ENCODE data around the gene FOXRED2. TPM values are rescaled to one million over a fixed set of nuclear protein-coding genes. Genes with fewer than 3 reads are reported as not detected.

The FOXRED2 gene
- total RNA-seq, 1 experiment from 2014 or later, result 42.4 TPM

DNA sequence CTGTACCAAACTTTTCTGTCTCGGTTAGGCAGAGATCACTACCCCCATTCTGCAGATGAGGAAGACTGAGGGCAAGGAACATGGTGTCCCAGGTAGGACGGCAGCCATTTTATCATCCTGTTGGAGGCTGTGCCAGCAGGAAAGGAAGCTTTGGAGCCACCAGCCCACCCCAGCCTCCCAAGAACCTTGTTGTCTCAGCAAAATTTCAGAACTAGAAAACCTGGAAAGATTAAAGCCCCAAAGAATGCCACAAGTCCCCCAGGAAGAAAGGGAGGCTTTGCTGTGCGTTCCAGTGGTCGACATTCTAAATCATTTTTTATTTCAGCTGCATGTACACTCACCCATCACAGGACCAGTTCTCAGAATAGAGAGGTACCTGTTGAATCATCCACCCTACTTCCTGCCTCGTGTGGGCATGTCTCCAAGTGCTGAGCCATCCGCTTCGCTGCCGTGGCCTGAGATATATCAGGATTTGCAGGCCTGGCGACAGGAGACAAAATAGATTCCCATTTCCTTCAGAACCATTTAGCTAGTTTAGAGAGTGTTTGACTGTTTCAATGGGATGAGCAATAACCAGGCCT lies 35.1 kb upstream of the FOXRED2 start:
- H3K79me2 ChIP-seq (ENCODE audit: low read depth), result no peaks in the 10 kb centered on the region
- H3K4me2 ChIP-seq, result peak overlapping the region; percentile 75
- H3K9me3 ChIP-seq (ENCODE audit: insufficient read depth, low read depth), result no peaks in the 10 kb centered on the region
- no peak for TF ChIP-seq EZH2 (IDR thresholded peaks at IDR 0.05; ENCODE audit: low read depth)
- TF ChIP-seq, protein P1, sequence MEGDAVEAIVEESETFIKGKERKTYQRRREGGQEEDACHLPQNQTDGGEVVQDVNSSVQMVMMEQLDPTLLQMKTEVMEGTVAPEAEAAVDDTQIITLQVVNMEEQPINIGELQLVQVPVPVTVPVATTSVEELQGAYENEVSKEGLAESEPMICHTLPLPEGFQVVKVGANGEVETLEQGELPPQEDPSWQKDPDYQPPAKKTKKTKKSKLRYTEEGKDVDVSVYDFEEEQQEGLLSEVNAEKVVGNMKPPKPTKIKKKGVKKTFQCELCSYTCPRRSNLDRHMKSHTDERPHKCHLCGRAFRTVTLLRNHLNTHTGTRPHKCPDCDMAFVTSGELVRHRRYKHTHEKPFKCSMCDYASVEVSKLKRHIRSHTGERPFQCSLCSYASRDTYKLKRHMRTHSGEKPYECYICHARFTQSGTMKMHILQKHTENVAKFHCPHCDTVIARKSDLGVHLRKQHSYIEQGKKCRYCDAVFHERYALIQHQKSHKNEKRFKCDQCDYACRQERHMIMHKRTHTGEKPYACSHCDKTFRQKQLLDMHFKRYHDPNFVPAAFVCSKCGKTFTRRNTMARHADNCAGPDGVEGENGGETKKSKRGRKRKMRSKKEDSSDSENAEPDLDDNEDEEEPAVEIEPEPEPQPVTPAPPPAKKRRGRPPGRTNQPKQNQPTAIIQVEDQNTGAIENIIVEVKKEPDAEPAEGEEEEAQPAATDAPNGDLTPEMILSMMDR (conservative IDR thresholded peaks at IDR 0.05), result no peak
- ChIA-PET POLR2A (ENCODE audit: unreplicated experiment) (interaction anchor here (0.6 to 1.1 kb wide), 2 partner anchors 12 kb away, joined by 7 to 8 read pairs; partner anchors contain the start of gene EIF3D), CTCF (interaction anchor here (0.9 to 1.7 kb wide), 3 partner anchors 11 to 436 kb away, joined by 5 to 10 read pairs (median 10); partner anchors contain the start of gene EIF3D)
- BruUV-seq (replicated peaks), result TSS peak; percentile 92
- H4K20me1 ChIP-seq (ENCODE audit: insufficient read depth), result no peaks in the 10 kb centered on the region
- intact Hi-C loops (cut with micrococcal nuclease; ENCODE audit: unreplicated experiment), result loop anchor here (1.0 kb wide), 1 partner anchor 13 kb away; the partner anchor contains the start of gene EIF3D
- no peaks in the 10 kb centered on the region for H3K27me3 ChIP-seq (ENCODE audit: insufficient read depth, low read depth)
- H3K9me2 ChIP-seq (ENCODE audit: insufficient read depth), result no peaks in the 10 kb centered on the region
- H3K36me3 ChIP-seq (ENCODE audit: low read depth), result no peaks in the 10 kb centered on the region
- H3K27ac ChIP-seq, result peak overlapping the region; percentile 88
- peak overlapping the region; percentile 30; the same call in 1 of the 2 replicates for H3K4me3 ChIP-seq
- H3F3A ChIP-seq (ENCODE audit: insufficient read depth, low read depth), result peaks cover 44% of the 10 kb centered on the region
- H2AFZ ChIP-seq, result peak overlapping the region; percentile 73
- DNase-seq, result peak; percentile 82 to 90
- H3K4me1 ChIP-seq (replicated peaks; ENCODE audit: insufficient read depth), result peaks cover 32% of the 10 kb centered on the region

DNA sequence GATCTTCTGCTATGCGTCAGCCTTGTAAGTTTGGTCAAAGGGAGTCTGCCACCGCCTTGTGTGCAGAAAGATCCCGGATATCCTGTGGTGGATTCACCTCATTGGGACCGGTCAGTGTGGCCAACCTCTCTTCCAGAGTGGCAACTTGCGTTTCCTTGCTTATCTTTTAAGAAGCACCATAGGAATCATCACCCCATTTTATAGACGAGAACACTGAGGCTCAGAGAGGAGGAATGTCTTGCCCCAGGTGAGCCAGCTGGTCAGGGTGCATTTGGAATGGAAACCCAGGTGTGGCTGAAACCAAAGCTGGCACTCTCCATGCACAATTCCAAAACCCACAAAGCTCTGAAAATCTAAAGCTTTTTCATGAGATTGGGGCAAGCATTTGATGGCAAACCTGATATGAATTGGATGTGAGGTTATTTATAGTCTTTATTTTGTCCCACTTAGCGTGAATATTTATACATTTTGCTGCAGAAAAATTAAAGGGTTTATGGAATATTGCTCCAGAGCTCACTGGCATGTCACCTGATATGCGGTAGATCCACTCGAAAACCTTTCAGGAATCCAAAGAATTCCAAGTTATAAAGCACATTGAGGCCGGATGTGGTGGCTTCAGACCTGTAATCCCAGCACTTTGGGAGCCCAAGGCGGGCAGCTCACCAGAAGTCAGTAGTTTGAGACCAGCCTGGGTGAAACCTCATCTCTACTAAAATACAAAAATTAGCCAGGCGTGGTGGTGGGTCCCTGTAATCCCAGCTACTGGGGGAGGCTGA lies 34.2 kb upstream of the FOXRED2 start:
- no peak for TF ChIP-seq EZH2 (IDR thresholded peaks at IDR 0.05; ENCODE audit: low read depth)
- TF ChIP-seq, protein P1 (conservative IDR thresholded peaks at IDR 0.05), result no peak
- peaks cover 39% of the 10 kb centered on the region for H3F3A ChIP-seq (ENCODE audit: insufficient read depth, low read depth)
- H3K9me3 ChIP-seq (ENCODE audit: insufficient read depth, low read depth), result no peaks in the 10 kb centered on the region
- peak; percentile 57 to 75 for DNase-seq
- H4K20me1 ChIP-seq (ENCODE audit: insufficient read depth), result no peaks in the 10 kb centered on the region
- H3K4me3 ChIP-seq, result no peak overlapping the region
- peaks cover 23% of the 10 kb centered on the region for H3K4me1 ChIP-seq (replicated peaks; ENCODE audit: insufficient read depth)
- H3K9me2 ChIP-seq (ENCODE audit: insufficient read depth), result no peaks in the 10 kb centered on the region
- intact Hi-C loops (cut with micrococcal nuclease; ENCODE audit: unreplicated experiment), result no loop called here
- H3K4me2 ChIP-seq, result peak overlapping the region; percentile 75
- POLR2A ChIA-PET (ENCODE audit: unreplicated experiment), result interaction anchor here (0.6 to 1.1 kb wide), 3 partner anchors 12 to 1516 kb away, joined by 3 to 7 read pairs (median 5); partner anchors contain the start of gene EIF3D
- no peak overlapping the region for H2AFZ ChIP-seq
- H3K36me3 ChIP-seq (ENCODE audit: low read depth), result no peaks in the 10 kb centered on the region
- no TSS peak for BruUV-seq (replicated peaks)
- no peaks in the 10 kb centered on the region for H3K79me2 ChIP-seq (ENCODE audit: low read depth)
- CTCF ChIA-PET, result interaction anchor here (0.7 to 1.7 kb wide), 3 partner anchors 12 to 437 kb away, joined by 4 to 10 read pairs (median 5); partner anchors contain the start of gene EIF3D
- H3K27me3 ChIP-seq (ENCODE audit: insufficient read depth, low read depth), result no peaks in the 10 kb centered on the region
- H3K27ac ChIP-seq, result peak overlapping the region; percentile 88

DNA sequence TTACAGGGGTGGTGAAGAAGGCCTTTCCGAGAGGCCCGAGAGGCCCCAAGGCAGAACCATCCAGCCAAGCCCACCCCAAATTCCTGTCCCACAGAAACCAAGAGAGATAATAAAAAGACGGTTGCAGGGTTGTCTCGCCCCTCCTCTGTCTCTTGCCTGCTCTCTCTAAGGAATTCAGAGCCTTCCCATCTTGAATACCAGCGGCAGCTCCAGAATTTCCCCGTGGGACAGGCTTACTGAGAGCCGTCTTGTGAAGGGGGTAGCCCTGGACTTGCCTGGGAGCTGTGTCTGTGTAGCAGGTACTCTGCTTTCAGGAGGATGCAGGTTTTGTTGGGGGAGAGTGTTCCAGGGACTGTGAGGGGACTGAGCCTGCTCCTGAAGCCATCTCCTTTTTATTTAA lies 31.7 kb upstream of the FOXRED2 start:
- Histone ChIP-seq H3F3A (ENCODE audit: insufficient read depth, low read depth) (peaks cover 30% of the 10 kb centered on the region), H3K27ac (no peak overlapping the region), H3K4me2 (no peak overlapping the region), H2AFZ (no peak overlapping the region), H3K9me3 (ENCODE audit: insufficient read depth, low read depth) (no peaks in the 10 kb centered on the region), H3K4me1 (replicated peaks; ENCODE audit: insufficient read depth) (peaks cover 20% of the 10 kb centered on the region), H3K79me2 (ENCODE audit: low read depth) (no peaks in the 10 kb centered on the region), H3K27me3 (ENCODE audit: insufficient read depth, low read depth) (no peaks in the 10 kb centered on the region), H3K36me3 (ENCODE audit: low read depth) (no peaks in the 10 kb centered on the region), H3K4me3 (no peak overlapping the region), H3K9me2 (ENCODE audit: insufficient read depth) (no peaks in the 10 kb centered on the region), H4K20me1 (ENCODE audit: insufficient read depth) (no peaks in the 10 kb centered on the region)
- no peak for TF ChIP-seq EZH2 (IDR thresholded peaks at IDR 0.05; ENCODE audit: low read depth)
- TF ChIP-seq, protein P1 (conservative IDR thresholded peaks at IDR 0.05), result no peak
- intact Hi-C loops (cut with micrococcal nuclease; ENCODE audit: unreplicated experiment), result no loop called here
- DNase-seq, result no peak
- no TSS peak for BruUV-seq (replicated peaks)
- ChIA-PET CTCF (interaction anchor here (0.6 kb wide), 1 partner anchor 185 kb away, joined by 3 read pairs; no protein-coding TSS in a partner anchor), POLR2A (ENCODE audit: unreplicated experiment) (no interaction called here)
